Measurements from ENCODE around the gene CRABP1. TPM values are rescaled to one million over a fixed set of nuclear protein-coding genes. Genes with fewer than 3 reads are reported as not detected.

The CRABP1 gene
- total RNA-seq, 1 experiment from 2014 or later, result not detected

DNA sequence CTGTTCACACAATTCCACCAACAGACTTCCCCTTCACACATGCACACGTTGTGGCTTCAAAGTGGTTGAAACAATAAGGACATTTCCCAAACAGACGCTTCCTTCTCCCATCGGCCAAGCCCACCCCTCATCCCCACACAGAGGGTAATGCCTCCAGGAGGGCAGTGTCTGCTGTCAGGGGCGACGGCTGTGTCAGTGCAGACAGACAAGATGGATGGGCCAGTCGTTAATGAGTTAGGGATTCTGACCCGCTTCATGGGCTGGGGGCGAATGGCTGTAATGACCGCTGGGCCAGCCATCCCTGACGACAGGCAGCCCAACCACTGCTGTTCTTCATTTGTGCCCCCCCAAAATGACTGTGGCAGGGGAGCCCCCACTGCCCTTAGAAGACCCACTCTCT is 20.6 kb upstream of the CRABP1 start:
- Histone ChIP-seq H3K36me3 (ENCODE audit: low read depth) (no peaks in the 10 kb centered on the region), H3F3A (ENCODE audit: insufficient read depth, low read depth) (no peaks in the 10 kb centered on the region), H4K20me1 (ENCODE audit: insufficient read depth) (no peaks in the 10 kb centered on the region), H3K9me3 (ENCODE audit: insufficient read depth, low read depth) (no peaks in the 10 kb centered on the region), H3K79me2 (ENCODE audit: low read depth) (no peaks in the 10 kb centered on the region), H3K9me2 (ENCODE audit: insufficient read depth) (no peaks in the 10 kb centered on the region), H3K4me2 (no peak overlapping the region), H2AFZ (no peak overlapping the region), H3K4me3 (no peak overlapping the region), H3K27me3 (ENCODE audit: insufficient read depth, low read depth) (no peaks in the 10 kb centered on the region), H3K27ac (no peak overlapping the region), H3K4me1 (replicated peaks; ENCODE audit: insufficient read depth) (0 out of 2 replicates have a peak, but pooled peaks cover 11% of the 10 kb centered on the region)
- ChIA-PET CTCF (no interaction called here), POLR2A (ENCODE audit: unreplicated experiment) (no interaction called here)
- TF ChIP-seq EZH2 (IDR thresholded peaks at IDR 0.05; ENCODE audit: low read depth), result no peak
- TF ChIP-seq, protein P1, sequence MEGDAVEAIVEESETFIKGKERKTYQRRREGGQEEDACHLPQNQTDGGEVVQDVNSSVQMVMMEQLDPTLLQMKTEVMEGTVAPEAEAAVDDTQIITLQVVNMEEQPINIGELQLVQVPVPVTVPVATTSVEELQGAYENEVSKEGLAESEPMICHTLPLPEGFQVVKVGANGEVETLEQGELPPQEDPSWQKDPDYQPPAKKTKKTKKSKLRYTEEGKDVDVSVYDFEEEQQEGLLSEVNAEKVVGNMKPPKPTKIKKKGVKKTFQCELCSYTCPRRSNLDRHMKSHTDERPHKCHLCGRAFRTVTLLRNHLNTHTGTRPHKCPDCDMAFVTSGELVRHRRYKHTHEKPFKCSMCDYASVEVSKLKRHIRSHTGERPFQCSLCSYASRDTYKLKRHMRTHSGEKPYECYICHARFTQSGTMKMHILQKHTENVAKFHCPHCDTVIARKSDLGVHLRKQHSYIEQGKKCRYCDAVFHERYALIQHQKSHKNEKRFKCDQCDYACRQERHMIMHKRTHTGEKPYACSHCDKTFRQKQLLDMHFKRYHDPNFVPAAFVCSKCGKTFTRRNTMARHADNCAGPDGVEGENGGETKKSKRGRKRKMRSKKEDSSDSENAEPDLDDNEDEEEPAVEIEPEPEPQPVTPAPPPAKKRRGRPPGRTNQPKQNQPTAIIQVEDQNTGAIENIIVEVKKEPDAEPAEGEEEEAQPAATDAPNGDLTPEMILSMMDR (conservative IDR thresholded peaks at IDR 0.05), result no peak
- no TSS peak for BruUV-seq (replicated peaks)
- no peak for DNase-seq
- intact Hi-C loops (cut with micrococcal nuclease; ENCODE audit: unreplicated experiment), result loop anchor here (10.0 kb wide), 1 partner anchor 385 kb away; no protein-coding TSS in a partner anchor

DNA sequence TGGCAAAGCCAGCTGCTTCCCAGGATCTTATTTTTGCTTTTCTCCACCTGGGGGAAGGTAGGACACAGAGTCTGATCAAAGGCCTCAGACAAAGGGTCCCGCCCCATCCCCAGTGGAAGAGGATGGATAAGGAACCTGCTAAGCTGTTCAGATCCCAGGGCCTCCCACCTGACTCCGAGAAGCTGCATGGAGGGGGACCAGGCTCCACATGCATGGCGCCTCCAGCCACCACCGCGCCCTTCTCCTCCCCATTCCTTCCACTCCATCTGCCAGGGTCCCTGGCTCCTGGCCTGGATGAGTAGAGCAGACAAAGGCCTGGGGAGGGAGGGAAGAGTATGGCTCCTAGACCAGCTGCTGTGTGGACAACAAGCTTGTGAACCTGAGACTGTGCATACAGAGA is 20.0 kb upstream of the CRABP1 start:
- no peak overlapping the region for H2AFZ ChIP-seq
- no peak overlapping the region for H3K27ac ChIP-seq
- no TSS peak for BruUV-seq (replicated peaks)
- no peaks in the 10 kb centered on the region for H3K79me2 ChIP-seq (ENCODE audit: low read depth)
- H3K4me1 ChIP-seq (replicated peaks; ENCODE audit: insufficient read depth), result 0 out of 2 replicates have a peak, but pooled peaks cover 11% of the 10 kb centered on the region
- H3K9me3 ChIP-seq (ENCODE audit: insufficient read depth, low read depth), result no peaks in the 10 kb centered on the region
- DNase-seq, result no peak
- no peaks in the 10 kb centered on the region for H3F3A ChIP-seq (ENCODE audit: insufficient read depth, low read depth)
- no peak overlapping the region for H3K4me3 ChIP-seq
- TF ChIP-seq, protein P1 (conservative IDR thresholded peaks at IDR 0.05), result no peak
- TF ChIP-seq EZH2 (IDR thresholded peaks at IDR 0.05; ENCODE audit: low read depth), result no peak
- H3K36me3 ChIP-seq (ENCODE audit: low read depth), result no peaks in the 10 kb centered on the region
- ChIA-PET CTCF (interaction anchor here (0.6 kb wide), 1 partner anchor 11 kb away, joined by 3 read pairs; no protein-coding TSS in a partner anchor), POLR2A (ENCODE audit: unreplicated experiment) (no interaction called here)
- no peak overlapping the region for H3K4me2 ChIP-seq
- H3K9me2 ChIP-seq (ENCODE audit: insufficient read depth), result no peaks in the 10 kb centered on the region
- H3K27me3 ChIP-seq (ENCODE audit: insufficient read depth, low read depth), result no peaks in the 10 kb centered on the region
- intact Hi-C loops (cut with micrococcal nuclease; ENCODE audit: unreplicated experiment), result no loop called here
- no peaks in the 10 kb centered on the region for H4K20me1 ChIP-seq (ENCODE audit: insufficient read depth)

GRCh38 chr15:78321041-78321570 is 19.0 kb upstream of the CRABP1 start:
- Histone ChIP-seq H3K27me3 (ENCODE audit: insufficient read depth, low read depth) (no peaks in the 10 kb centered on the region), H3K36me3 (ENCODE audit: low read depth) (no peaks in the 10 kb centered on the region), H2AFZ (no peak overlapping the region), H3K9me2 (ENCODE audit: insufficient read depth) (no peaks in the 10 kb centered on the region), H3K4me2 (no peak overlapping the region), H3F3A (ENCODE audit: insufficient read depth, low read depth) (no peaks in the 10 kb centered on the region), H3K4me3 (no peak overlapping the region), H3K4me1 (replicated peaks; ENCODE audit: insufficient read depth) (0 out of 2 replicates have a peak, but pooled peaks cover 11% of the 10 kb centered on the region), H4K20me1 (ENCODE audit: insufficient read depth) (no peaks in the 10 kb centered on the region), H3K79me2 (ENCODE audit: low read depth) (no peaks in the 10 kb centered on the region), H3K9me3 (ENCODE audit: insufficient read depth, low read depth) (no peaks in the 10 kb centered on the region), H3K27ac (no peak overlapping the region)
- intact Hi-C loops (cut with micrococcal nuclease; ENCODE audit: unreplicated experiment), result no loop called here
- no peak for DNase-seq
- POLR2A ChIA-PET (ENCODE audit: unreplicated experiment), result no interaction called here
- no TSS peak for BruUV-seq (replicated peaks)
- CTCF ChIA-PET, result no interaction called here
- TF ChIP-seq, protein P1 (conservative IDR thresholded peaks at IDR 0.05), result no peak
- TF ChIP-seq EZH2 (IDR thresholded peaks at IDR 0.05; ENCODE audit: low read depth), result no peak

Data from PC-9 (cell line).